ENCODE measurements around the gene SPHK2.

The SPHK2 gene

GRCh38 chr19:48618916-48619691 lies at the start of gene SPHK2, which contains the start of gene RPL18:
Gene SPHK2 (plus strand): TSS chr19:48619506. CDS start chr19:48620515, 1,009 bp downstream.
Gene RPL18 (minus strand): TSS chr19:48619178. CDS start chr19:48619143, 35 bp downstream.
- TF ChIP-seq GATA2 (IDR thresholded peaks at IDR 0.05; ENCODE audit: low read depth, low read length) (peak; percentile 97), GATA3 (IDR thresholded peaks at IDR 0.05; ENCODE audit: low read depth, low read length) (no peak; the same call in 1 of the 2 replicates)

GRCh38 chr19:48569814-48570213 lies 49.5 kb upstream of the SPHK2 start:
- TF ChIP-seq GATA2 (IDR thresholded peaks at IDR 0.05; ENCODE audit: low read depth, low read length) (no peak), GATA3 (IDR thresholded peaks at IDR 0.05; ENCODE audit: low read depth, low read length) (no peak)

- no peak for TF ChIP-seq GATA2 (IDR thresholded peaks at IDR 0.05; ENCODE audit: low read depth, low read length)
- no peak for TF ChIP-seq GATA3 (IDR thresholded peaks at IDR 0.05; ENCODE audit: low read depth, low read length)
These were observed 47.7 kb upstream of the SPHK2 start for GRCh38 chr19:48571378-48572162.

GRCh38 chr19:48573163-48573505 lies 46.2 kb upstream of the SPHK2 start:
- TF ChIP-seq GATA3 (IDR thresholded peaks at IDR 0.05; ENCODE audit: low read depth, low read length) = no peak
- TF ChIP-seq GATA2 (IDR thresholded peaks at IDR 0.05; ENCODE audit: low read depth, low read length) = no peak

- TF ChIP-seq GATA2 (IDR thresholded peaks at IDR 0.05; ENCODE audit: low read depth, low read length) = no peak
- TF ChIP-seq GATA3 (IDR thresholded peaks at IDR 0.05; ENCODE audit: low read depth, low read length) = no peak
These were observed 43.2 kb upstream of the SPHK2 start for GRCh38 chr19:48575931-48576622.

- TF ChIP-seq GATA3 (IDR thresholded peaks at IDR 0.05; ENCODE audit: low read depth, low read length) (no peak), GATA2 (IDR thresholded peaks at IDR 0.05; ENCODE audit: low read depth, low read length) (no peak)
These were observed 40.4 kb upstream of the SPHK2 start for GRCh38 chr19:48578891-48579290.

GRCh38 chr19:48582168-48582567 lies 37.1 kb upstream of the SPHK2 start:
- no peak for TF ChIP-seq GATA3 (IDR thresholded peaks at IDR 0.05; ENCODE audit: low read depth, low read length)
- no peak for TF ChIP-seq GATA2 (IDR thresholded peaks at IDR 0.05; ENCODE audit: low read depth, low read length)

GRCh38 chr19:48587387-48587786 lies 31.9 kb upstream of the SPHK2 start:
- TF ChIP-seq GATA2 (IDR thresholded peaks at IDR 0.05; ENCODE audit: low read depth, low read length) = no peak
- TF ChIP-seq GATA3 (IDR thresholded peaks at IDR 0.05; ENCODE audit: low read depth, low read length) = no peak

- TF ChIP-seq GATA3 (IDR thresholded peaks at IDR 0.05; ENCODE audit: low read depth, low read length) = no peak
- TF ChIP-seq GATA2 (IDR thresholded peaks at IDR 0.05; ENCODE audit: low read depth, low read length) = no peak
These were observed 30.5 kb upstream of the SPHK2 start for GRCh38 chr19:48588670-48589401.

- TF ChIP-seq GATA3 (IDR thresholded peaks at IDR 0.05; ENCODE audit: low read depth, low read length) (no peak), GATA2 (IDR thresholded peaks at IDR 0.05; ENCODE audit: low read depth, low read length) (no peak)
These were observed 28.3 kb upstream of the SPHK2 start for GRCh38 chr19:48591021-48591420.

- TF ChIP-seq GATA2 (IDR thresholded peaks at IDR 0.05; ENCODE audit: low read depth, low read length) (no peak), GATA3 (IDR thresholded peaks at IDR 0.05; ENCODE audit: low read depth, low read length) (no peak)
These were observed 24.1 kb upstream of the SPHK2 start for GRCh38 chr19:48595171-48595570.

GRCh38 chr19:48595833-48596232 lies 23.5 kb upstream of the SPHK2 start:
- no peak for TF ChIP-seq GATA2 (IDR thresholded peaks at IDR 0.05; ENCODE audit: low read depth, low read length)
- no peak for TF ChIP-seq GATA3 (IDR thresholded peaks at IDR 0.05; ENCODE audit: low read depth, low read length)

GRCh38 chr19:48596237-48596636 lies 23.1 kb upstream of the SPHK2 start:
- TF ChIP-seq GATA2 (IDR thresholded peaks at IDR 0.05; ENCODE audit: low read depth, low read length) (no peak), GATA3 (IDR thresholded peaks at IDR 0.05; ENCODE audit: low read depth, low read length) (no peak)
